HG03060 (cell line): Measurements from ENCODE around the gene C1QTNF12.

Source experiments
- ATAC-seq: cut with Tn5 transposase; IDR thresholded peaks from one replicate; pipeline ENCODE4 v1.9.1; 2021; ENCODE audit warnings: low read depth, moderate number of reproducible peaks; ENCODE audit not compliant: unreplicated experiment

The C1QTNF12 gene, protein sequence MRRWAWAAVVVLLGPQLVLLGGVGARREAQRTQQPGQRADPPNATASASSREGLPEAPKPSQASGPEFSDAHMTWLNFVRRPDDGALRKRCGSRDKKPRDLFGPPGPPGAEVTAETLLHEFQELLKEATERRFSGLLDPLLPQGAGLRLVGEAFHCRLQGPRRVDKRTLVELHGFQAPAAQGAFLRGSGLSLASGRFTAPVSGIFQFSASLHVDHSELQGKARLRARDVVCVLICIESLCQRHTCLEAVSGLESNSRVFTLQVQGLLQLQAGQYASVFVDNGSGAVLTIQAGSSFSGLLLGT

DNA sequence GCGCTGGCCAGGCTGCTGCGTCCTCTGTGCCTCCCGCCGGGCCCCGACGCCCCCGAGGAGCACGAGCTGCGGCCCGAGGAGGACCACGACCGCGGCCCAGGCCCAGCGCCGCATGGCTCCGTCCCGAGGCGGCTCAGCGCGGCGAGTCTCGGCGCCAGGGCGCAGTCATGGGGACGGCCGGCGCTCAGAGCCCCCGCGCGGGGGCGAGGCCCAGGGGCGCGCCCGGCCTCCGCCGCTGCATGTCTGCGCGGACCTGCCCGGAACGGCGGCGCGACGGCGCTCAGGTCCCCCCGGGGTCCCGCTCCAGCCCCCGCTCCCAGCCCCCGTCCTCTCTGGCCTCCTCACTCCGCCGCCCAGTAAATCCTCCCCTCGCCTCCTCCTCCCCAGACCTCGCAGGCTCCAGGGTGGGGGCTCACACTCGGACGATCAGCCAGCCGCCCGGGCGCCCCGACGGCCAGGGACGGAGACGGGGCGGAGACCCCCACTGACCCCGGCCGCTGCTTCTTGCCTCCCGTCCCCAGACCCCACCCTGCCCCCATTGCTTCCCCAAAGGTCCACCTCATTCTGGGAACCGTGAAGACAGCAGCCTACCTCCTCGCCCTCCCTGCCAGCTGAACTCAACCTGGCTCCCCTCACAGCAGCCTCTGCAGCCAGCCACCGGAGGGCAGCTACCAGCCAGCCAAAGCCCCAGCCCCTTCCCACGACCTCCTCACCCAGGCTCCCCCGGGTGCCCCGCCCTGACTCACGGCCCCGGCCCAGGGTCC, at the start of gene C1QTNF12:
Gene C1QTNF12 (minus strand): TSS at position 146 of the 764 bp plus-strand sequence. CDS start 32 bp downstream, at position 114.
- ATAC-seq: no peak

DNA sequence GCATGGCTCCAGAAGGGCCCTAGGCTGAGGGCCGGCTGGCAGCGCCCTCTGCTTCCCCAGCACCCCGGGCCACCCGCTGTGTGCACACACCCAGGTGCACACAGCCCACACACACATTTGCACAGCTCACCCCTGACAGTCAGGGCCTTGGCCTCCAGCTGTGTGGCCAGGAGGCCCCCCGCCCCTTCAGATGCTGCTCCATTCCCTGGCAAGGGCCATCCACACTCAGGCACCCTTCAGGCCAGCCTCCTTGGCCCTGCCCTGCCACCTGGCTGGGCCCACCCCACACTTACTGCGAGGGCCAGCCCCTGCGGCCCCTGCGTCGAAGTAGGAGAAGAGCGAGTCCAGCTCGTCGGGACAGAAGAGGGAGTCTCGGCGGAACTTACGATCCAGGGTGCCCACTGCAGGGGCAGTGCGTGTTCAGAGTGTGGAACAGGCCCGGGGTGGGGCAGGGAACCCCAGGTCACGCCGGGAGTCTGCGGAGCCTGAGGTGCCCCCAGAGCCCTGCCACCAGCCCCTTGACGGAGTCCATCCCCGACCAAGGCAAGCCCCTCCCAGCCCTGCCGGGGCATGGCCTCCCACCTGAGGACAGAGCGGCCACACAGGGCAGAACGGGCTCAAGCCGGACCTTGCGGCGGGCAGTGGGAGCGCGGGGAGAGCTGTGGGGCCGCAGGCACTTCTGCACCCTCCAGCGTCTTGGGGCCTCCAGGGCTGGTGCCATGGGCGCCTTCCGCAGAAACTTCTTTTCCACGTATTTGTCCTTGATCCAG, 48.8 kb upstream of the C1QTNF12 start:
- ATAC-seq: no peak

DNA sequence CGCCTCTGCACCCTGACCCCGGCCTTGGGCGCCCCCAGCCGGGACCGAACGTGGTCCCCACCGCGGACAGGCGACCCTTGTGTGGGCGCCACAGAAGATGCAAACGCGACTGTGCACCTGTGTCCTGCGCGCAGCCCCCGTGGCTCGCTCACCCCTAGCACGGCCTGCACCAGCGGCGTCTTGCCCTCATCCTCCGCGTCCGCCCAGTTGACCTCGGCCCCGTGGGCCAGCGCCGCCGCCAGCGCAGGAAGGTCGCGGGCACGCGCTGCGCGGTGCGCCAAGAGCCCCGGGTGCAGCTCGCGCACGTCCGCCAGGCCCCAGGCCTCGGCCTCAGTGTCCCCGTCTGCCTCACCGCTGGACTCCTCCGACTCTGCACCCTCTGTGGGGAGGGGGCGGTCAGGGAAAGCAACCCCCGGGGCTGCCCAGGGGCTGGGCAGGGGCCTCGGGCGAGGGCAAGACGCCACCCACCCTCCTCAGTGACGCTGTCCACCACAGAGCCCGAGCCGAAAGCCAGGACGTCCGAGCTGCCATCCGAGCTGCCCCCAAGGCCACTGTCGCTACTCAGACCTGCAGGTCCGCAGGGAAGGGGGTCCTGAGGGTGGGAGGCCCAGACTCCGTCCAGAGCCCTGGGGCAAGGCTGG, 47.8 kb upstream of the C1QTNF12 start:
- no peak for ATAC-seq

DNA sequence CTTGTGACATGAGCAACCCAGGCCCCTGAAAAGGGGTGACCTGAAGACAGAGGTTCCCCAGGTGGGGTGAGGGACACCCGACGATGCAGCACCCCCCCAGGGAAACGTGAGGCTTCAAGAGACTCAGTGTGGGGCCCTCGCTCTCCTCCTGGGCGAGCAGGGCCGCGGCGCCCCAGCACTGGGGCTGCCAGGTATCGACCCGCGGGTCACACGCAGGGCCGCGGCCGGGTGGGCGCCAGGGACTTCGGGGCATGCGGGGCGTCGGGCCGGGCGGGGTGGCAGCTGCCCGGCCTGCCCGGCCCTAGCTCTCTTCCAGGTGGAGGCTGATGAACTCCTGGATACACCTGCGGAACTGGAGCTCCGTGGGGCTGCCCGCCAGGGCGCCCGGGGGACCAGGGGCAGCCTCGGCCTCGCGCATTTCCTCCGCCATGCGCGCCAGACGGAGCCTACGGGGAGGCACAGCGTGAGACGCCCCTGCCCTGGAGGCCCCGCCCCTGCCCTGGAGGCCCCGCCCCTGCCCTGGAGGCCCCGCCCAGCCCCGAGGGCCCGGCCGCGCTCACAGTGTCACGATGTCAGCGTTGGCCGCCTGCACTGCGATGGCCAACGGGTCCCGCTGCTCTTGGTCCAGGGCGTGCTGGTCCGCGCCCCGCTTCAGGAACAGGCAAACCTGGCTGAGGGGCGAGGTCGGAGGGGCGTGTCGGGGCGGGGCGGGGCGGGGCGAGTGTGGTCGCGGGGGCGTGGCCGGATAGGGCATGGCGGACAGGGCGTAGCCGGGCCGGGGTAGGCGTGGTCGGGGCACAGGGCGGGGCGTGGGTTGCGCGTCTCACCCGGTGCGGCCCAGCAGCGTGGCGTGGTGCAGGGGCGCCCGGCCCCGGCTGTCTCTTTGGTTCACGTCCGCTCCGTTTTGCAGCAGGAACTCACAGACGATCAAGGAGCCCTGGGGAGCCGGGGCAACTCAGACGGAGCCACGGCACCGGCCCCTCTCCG, 47.0 kb upstream of the C1QTNF12 start:
- no peak for ATAC-seq

DNA sequence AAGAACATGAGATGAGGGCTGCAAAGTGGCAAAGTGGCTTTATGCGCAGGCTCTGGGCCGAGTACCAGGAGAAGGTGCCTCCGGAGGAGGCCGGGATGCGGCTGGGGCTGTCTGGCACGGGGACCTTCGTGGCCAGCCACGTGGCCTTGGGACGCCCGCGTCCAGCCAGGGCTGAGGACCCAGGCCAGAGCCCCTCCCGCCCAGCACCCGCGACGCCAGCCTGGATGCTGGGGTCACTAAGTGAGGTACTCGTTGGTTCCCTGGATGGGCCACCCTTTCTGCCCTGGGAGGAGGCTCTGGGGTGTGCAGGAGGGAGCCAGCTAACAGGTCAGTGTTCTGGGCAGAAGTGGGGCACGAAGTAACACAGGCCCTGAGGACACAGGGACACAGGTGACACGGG, 46.3 kb upstream of the C1QTNF12 start:
- ATAC-seq: no peak

DNA sequence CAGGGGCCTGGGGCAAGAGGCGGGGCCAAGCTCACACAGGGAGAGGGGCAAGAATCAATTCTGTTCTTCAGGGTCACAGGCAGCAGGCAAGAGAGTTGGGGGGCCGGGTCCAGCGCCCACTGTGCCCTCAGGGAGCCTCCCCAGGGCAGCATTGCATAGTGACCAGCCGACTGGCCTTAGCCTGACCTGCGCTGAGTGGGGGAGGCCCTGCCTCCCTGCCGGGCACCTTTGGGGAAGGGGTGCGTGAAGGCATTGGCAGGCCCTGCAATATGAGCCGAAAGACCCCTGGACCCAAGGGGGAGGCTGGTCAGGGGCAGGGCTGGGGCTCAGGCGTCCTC, 45.9 kb upstream of the C1QTNF12 start:
- no peak for ATAC-seq

DNA sequence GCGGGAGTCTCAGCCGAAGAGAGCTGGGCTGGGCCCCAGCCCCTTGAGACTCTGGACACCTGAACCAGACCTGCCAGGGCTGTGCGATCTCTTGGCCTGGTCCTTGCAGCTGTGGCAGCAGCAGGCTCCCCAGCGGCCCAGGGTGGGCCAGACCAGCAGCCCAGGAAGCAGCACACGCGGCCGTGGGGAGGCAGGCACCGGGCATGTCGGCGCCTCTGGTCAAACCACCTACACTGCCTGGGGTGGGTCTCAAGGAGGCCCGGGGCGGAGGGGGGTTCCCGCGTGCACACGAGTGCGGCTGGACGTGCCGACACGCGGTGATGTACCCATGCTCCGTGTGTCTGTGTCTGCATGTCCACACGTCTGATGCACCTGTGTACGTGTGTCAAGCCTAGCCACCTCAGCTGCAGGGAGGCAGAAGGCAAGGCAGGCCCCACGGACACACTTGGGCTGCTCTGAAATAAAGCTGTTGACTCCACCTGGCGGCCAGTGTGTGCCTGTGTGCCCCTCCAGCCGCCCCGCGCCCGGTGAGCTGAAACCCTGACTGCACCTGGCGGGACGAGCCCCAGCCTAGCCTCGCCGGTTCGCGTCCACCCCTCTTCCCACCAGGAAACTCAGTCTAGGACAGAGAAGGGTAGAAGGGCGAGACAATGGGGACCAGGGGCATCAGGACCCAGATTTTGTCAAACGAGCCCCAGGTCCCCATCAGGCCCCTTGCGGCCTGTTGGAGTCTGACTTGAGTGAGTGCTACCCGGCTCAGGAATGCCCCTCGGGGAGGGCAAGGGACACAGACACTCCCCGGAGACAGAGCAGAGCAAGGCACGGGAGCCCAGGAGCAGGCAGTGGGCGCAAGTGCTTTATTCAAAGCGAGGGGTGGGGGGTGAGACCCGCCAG, 45.3 kb upstream of the C1QTNF12 start:
- no peak for ATAC-seq

DNA sequence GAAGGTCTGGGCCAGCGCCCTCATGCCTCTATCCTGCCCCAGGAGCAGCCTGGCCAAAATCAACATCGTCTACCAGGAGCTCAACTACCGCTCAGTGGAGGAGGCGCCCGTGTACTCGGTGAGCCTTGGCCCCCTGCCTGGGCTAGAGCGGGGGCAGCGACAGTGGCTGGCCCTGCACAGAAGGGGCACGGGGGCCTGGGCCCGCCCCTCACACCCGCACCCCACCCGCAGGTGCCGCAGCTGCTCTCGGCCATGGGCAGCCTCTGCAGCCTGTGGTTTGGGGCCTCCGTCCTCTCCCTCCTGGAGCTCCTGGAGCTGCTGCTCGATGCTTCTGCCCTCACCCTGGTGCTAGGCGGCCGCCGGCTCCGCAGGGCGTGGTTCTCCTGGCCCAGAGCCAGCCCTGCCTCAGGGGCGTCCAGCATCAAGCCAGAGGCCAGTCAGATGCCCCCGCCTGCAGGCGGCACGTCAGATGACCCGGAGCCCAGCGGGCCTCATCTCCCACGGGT, 44.6 kb upstream of the C1QTNF12 start:
- no peak for ATAC-seq

DNA sequence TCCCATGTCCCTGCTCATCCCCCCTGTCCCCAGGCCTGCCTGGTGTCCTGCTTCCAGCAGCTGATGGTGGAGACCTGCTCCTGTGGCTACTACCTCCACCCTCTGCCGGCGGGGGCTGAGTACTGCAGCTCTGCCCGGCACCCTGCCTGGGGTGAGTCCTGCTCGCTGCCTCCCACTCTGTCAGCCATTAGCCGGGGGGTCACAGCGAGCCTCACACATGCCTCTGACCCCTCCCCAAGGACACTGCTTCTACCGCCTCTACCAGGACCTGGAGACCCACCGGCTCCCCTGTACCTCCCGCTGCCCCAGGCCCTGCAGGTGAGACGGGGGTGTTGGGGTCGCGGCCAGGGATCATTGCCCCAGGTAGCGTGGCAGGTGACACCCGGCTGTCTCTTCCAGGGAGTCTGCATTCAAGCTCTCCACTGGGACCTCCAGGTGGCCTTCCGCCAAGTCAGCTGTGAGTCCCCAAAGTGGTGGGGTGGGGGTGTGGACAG, 43.8 kb upstream of the C1QTNF12 start:
- no peak for ATAC-seq

DNA sequence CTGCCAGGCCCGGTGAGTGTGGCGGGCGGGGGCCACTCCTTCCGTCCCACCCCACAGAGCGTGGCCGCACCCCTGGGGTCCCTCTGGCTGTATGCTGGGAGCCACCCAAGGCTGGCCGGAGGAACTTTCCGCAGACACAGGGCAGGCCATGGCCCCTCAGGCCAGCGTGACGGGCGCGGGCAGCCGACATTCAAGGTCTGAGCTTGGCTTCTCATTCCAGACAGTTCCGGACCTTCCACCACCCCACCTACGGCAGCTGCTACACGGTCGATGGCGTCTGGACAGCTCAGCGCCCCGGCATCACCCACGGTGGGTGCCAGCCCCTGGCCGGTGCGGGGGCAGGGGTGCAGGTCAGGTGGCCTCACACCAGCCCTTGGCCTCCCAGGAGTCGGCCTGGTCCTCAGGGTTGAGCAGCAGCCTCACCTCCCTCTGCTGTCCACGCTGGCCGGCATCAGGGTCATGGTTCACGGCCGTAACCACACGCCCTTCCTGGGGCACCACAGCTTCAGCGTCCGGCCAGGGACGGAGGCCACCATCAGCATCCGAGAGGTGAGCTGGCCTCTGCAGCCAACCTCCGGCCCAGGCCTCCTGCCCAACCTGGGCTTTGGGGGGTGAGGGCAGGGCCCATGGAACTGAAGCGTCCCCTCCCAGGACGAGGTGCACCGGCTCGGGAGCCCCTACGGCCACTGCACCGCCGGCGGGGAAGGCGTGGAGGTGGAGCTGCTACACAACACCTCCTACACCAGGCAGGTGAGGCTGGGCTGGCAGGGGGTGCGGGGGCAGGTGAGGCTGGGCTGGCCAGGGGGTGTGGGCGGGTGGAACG, 41.0 kb upstream of the C1QTNF12 start:
- ATAC-seq: no peak

DNA sequence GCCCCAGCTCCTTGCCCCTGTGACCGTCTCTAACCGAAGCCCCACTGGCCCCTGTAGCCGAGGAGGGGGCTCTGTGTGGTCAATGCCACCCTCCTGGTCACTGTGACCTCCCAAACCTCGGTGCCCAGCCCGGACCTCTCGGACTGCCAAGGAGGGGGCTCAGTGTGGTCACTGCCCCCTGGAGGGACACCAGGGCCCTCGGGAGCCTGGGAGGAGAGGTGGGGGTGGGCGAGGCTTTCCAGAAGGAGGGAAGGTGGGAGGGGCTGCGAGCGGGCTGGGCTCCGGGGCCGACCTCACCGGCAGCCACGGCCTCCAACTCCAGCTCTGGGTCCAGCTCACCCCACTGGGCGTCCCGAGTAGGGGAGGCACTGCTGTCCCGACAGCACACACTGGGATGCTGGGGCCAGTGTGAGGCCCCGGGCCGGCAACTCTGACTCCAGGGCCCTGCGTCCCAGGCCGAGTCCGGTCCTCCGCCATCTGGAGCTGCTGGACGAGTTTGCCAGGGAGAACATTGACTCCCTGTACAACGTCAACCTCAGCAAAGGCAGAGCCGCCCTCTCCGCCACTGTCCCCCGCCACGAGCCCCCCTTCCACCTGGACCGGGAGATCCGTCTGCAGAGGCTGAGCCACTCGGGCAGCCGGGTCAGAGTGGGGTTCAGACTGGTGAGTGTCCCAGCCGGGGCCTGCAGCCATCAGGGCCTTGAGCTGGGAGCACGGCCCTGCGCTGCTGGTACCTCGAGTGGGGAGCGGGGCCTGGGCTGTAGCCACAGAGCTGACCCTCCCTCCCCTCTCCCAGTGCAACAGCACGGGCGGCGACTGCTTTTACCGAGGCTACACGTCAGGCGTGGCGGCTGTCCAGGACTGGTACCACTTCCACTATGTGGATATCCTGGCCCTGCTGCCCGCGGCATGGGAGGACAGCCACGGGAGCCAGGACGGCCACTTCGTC, 40.1 kb upstream of the C1QTNF12 start:
- ATAC-seq: no peak

DNA sequence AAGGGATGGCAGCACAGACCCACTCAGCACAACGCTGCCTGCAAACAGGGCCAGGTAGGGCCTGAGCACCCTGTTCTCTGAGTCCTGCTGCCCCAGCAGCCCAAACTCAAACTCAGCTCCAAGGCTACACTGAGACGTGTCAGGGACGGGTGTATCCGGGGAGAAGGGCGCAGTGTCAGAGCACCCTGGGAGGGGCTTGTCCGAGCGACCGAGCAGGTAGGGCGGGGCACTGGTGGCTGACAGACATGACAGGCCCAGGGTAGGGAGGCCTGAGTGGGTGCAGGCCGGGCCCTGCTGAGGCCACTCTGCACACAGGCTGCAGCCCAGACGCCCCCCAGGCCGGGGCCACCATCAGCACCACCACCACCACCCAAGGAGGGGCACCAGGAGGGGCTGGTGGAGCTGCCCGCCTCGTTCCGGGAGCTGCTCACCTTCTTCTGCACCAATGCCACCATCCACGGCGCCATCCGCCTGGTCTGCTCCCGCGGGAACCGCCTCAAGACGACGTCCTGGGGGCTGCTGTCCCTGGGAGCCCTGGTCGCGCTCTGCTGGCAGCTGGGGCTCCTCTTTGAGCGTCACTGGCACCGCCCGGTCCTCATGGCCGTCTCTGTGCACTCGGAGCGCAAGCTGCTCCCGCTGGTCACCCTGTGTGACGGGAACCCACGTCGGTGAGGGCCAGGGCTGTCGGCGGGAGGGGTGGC, 39.2 kb upstream of the C1QTNF12 start:
- no peak for ATAC-seq

DNA sequence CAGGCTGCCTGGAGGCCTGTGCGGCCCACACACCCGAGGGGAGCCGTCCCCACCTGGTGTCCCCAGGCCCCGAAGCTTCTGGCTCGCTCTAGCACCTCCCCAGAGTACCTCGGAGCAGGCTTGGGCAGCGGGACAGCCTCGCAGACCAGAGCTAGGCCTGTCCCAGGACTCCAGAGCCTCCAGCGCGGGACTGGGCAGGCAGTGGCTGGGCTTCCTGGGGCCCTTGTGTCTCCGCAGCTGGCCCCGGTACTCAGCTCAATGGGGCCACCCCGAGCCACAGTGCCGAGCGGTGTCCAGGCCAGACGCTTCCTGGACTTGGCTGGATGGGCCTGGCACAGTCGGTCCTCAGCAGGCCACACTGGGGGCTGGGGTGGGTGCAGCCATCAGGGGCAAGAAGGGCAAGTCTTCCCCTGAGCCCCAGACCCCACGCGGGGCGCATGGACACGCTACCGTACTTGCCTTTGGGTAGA, 38.6 kb upstream of the C1QTNF12 start:
- no peak for ATAC-seq

DNA sequence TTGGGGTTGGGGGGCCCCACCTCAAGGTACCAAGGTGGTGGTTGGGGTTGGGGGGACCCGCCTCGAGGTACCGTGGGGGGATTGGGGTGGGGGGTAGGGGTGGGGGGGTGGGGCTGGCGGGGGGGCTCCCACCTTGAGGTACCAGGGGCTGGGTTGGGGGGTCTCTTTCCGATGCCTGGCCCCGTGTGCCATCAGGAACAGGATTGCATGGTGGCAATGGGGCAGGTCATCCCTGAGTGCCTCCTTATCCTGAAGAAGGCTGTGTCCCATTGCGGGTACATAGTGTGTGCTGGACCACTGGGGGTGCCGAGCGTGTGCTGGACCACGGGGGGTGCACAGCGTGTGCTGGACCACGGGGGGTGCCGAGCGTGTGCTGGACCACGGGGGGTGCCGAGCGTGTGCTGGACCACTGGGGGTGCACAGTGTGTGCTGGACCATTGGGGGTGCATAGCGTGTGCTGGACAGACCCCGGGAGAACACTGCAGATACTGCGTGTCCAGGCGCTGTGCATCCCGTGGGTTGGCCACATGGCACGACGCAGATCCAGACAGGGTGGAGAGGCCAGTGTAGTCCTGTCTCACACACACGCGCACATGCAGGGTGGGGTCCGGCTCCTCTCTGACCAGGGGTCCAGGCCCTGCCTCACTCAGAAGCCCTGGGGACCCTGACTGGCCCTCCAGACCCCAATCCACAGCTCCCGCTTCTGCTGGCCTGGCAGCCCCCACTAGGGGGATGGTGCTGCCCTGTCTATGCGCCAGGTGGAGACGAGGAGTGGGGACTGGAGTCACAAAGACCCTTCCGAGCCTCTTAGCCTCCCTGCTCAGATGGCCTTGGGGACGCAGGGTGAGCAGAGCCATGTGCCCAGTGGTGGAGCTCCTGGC, 37.9 kb upstream of the C1QTNF12 start:
- no peak for ATAC-seq

DNA sequence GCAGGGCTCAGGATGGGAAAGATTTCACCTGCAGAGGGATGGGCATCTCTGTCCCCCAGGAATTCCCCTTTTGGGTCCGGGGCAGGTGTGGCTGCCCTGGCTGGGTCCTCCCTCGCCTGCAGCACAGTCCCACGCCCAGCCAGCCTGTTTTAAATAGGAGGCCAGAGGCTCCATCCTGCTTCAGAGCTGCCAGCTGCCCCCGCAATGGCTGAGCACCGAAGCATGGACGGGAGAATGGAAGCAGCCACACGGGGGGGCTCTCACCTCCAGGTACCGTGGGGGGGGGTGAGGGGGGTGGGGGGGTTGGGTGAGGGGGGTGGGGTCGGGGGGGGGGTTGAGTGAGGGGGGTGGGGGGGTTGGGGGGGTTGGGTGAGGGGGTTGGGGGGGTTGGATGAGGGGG, 37.3 kb upstream of the C1QTNF12 start:
- ATAC-seq: no peak
